Measurements from ENCODE around the gene BRF1.

DNA sequence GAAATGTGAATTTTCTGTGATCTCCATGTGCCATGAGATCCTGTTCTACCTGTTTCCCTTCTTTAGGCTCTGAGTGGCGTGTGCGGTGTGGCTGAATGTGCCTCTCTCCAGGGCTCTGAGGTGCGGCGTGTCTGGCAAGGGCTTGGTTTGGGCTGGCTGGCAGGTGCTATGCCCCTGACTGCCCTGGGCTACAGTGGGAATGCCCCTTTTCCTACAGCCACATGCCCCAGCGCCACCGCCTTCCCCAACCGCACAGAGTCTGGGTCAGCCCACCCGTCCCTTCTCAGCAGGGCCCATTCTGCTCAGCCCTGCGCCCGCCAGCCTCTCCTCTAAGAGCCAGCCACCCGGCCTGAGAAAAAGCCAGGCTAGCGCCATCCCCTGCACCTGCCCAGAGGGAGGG is 27.7 kb downstream of the BRF1 start:
- TF ChIP-seq, protein P1, sequence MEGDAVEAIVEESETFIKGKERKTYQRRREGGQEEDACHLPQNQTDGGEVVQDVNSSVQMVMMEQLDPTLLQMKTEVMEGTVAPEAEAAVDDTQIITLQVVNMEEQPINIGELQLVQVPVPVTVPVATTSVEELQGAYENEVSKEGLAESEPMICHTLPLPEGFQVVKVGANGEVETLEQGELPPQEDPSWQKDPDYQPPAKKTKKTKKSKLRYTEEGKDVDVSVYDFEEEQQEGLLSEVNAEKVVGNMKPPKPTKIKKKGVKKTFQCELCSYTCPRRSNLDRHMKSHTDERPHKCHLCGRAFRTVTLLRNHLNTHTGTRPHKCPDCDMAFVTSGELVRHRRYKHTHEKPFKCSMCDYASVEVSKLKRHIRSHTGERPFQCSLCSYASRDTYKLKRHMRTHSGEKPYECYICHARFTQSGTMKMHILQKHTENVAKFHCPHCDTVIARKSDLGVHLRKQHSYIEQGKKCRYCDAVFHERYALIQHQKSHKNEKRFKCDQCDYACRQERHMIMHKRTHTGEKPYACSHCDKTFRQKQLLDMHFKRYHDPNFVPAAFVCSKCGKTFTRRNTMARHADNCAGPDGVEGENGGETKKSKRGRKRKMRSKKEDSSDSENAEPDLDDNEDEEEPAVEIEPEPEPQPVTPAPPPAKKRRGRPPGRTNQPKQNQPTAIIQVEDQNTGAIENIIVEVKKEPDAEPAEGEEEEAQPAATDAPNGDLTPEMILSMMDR (conservative IDR thresholded peaks at IDR 0.05; ENCODE audit: low read length): no peak
- TF ChIP-seq EZH2phosphoT487 (IDR thresholded peaks at IDR 0.05; ENCODE audit: borderline replicate concordance, low read depth, low read length): no peak

All from OCI-LY7 (cell line).